GM12892 (cell line): ENCODE data around the gene PPP1R9B.

ENCODE experiments used
- POLR2A ChIP-seq: IDR thresholded peaks from 2 replicates; pipeline ENCODE4 v1.6.1; 2011; ENCODE audit warnings: low read depth, low read length, control low read depth
- POLR2AphosphoS5 ChIP-seq: IDR thresholded peaks from 2 replicates; pipeline ENCODE4 v1.6.1; 2011; ENCODE audit warnings: low read depth, low read length, control low read depth
- TAF1 ChIP-seq: IDR thresholded peaks from 2 replicates; pipeline ENCODE4 v1.6.1; 2011; ENCODE audit warnings: low read depth, mild to moderate bottlenecking, control low read depth, low read length, borderline replicate concordance

- TF ChIP-seq POLR2A (no peak), POLR2AphosphoS5 (no peak), TAF1 (no peak)
These were observed 36.1 kb downstream of the PPP1R9B start for GRCh38 chr17:50114401-50114800.
